Measurements from ENCODE around the gene SLC31A2.
A peak's percentile ranks its signal among the peaks of the same experiment; 100 is the strongest.
"Not testable (repeated sequence)": the region's sequence is repeated elsewhere in the genome, so short reads cannot be mapped to it uniquely, and the experiment has no call there.

The SLC31A2 gene

GRCh38 chr9:113150670-113151611 lies at the start of gene SLC31A2:
SLC31A2 (plus strand) TSS chr9:113151007; CDS start chr9:113151075, 68 bp downstream.
- DNase-seq (ENCODE audit: low read depth, low spot score), result peak; percentile 77

- not testable (repeated sequence) for DNase-seq (ENCODE audit: low read depth, low spot score)
These were observed 45.5 kb upstream of the SLC31A2 start for GRCh38 chr9:113105345-113105744.

DNA sequence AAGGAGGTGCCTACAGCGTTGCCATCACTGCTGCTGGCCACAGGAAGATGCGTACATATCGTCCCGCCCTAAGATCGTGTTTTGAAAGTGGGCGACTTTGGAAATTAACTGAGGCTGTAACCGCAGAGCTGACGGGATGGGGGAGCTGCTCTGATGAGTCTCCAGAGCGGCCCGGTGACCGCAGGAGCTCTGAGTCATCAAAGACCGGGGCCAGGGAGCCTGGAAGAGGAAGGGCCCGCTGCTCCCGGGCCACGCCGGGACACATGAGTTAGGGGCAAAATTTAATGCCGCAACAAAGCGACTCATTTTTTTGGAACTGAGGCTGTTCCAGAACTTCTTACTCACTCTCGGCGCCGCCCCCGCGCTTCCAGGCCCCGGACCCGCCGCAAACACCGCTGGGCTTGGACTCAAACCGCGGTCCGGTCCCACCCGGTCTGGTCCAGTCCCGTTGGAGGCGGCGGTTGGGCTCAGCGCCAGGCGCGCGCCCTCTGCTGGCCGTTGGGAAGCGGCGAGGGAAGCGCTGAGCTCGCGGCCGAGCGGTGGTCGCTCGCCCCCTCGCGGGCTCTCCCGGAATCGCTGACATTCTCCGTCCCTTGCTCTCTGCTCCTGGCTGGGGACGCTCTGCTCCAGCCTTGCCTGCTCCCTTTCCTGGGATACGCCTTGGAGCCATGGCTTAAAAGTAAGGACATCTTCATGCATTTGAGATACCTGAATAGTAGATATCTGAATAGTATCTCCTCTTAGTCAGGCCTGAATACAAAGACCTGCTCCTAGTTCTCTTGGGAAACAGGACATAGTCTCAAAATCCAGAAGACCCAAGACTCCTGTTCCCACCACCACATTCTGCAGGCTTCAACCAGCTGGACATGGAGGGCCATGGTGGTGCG lies 39.5 kb upstream of the SLC31A2 start:
- not testable (repeated sequence) for DNase-seq (ENCODE audit: low read depth, low spot score)

DNA sequence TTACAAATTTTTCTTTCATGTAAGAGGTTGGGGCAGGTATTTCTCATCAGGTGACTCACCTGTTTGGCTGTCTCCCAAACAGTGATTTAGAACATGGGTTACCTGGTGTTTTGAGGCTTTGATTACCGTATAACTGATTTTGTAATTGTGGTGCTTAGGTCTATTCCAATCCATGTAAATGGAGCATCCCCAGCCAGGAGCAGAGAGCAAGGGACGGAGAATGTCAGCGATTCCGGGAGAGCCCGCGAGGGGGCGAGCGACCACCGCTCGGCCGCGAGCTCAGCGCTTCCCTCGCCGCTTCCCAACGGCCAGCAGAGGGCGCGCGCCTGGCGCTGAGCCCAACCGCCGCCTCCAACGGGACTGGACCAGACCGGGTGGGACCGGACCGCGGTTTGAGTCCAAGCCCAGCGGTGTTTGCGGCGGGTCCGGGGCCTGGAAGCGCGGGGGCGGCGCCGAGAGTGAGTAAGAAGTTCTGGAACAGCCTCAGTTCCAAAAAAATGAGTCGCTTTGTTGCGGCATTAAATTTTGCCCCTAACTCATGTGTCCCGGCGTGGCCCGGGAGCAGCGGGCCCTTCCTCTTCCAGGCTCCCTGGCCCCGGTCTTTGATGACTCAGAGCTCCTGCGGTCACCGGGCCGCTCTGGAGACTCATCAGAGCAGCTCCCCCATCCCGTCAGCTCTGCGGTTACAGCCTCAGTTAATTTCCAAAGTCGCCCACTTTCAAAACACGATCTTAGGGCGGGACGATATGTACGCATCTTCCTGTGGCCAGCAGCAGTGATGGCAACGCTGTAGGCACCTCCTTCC lies 37.9 kb upstream of the SLC31A2 start:
- DNase-seq (ENCODE audit: low read depth, low spot score), result not testable (repeated sequence)

- not testable (repeated sequence) for DNase-seq (ENCODE audit: low read depth, low spot score)
These were observed 32.0 kb upstream of the SLC31A2 start for GRCh38 chr9:113118829-113119228.

DNA sequence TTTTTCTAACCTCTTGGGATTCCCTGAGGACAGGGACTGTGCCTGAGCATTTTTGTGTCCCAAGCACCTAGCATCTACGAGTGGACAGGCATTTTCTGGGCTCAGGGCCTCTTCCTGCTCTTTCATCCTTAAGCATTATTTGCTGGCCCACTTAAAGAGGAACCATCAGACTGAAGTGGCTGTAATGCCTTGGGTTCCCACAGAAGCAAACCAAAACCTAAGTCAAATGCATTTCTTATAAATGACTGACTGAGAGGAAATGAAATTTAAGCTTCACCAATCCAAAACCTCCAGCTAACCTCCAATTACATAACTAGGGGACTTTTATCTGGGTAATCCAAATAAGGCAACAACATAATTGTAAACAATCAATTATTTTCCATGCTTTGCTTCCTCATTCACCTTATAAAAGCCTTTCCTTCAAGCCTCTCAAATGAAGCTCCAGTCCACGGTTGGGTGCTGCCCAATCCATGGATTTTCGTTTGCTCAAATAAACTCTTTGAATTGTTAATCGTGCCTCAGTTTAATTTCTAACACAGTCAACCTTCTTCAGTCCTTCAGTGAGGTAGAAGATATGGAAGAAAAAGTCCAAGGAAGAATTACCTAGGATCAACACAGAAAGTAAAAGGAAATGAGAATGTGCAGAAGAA lies 25.3 kb upstream of the SLC31A2 start:
- no peak for DNase-seq (ENCODE audit: low read depth, low spot score)

DNA sequence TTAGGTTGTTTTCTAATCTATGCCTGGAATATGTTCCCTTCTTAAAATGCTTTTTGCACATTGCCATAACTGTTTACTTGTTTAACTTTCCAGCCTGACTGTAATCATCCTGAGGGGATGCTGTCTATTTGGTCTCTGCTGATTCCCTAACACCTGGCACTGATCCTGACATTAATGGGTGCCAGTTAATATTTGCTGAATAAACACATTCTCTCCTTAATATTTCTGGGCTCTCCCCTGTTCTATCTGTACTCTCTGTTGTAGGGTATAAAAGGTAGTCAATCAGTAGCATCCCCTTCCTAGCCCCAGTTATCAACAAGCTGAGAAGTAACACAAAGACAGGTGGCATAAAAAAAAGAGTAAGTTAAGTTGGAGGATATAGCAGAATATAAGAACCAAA lies 21.3 kb upstream of the SLC31A2 start:
- no peak for DNase-seq (ENCODE audit: low read depth, low spot score)

GRCh38 chr9:113129884-113130283 lies 20.9 kb upstream of the SLC31A2 start:
- no peak for DNase-seq (ENCODE audit: low read depth, low spot score)

DNA sequence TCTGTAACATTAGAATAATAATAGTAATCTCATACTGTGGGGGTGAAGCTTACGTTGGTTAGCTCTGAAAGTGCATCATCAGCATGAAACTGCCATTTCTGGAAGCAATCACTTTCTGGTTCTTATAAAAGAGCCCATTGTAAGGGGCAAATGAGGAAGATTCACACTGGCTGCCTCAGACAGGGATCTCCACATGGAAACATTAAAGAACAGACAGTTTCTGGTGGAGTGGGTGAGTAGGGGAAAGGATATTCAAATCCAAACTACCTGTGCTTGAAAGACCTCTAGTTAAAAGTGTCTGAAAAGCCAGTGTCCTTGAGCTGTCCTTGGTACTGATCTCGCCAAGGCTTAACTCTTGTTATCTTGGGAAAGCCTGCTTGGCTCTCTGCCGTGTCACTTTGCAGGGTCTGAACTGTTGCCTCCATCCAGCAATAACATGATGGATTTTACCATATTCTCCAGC lies 19.1 kb upstream of the SLC31A2 start:
- no peak for DNase-seq (ENCODE audit: low read depth, low spot score)

- DNase-seq (ENCODE audit: low read depth, low spot score), result no peak
These were observed 13.3 kb upstream of the SLC31A2 start for GRCh38 chr9:113137196-113138168.

- no peak for DNase-seq (ENCODE audit: low read depth, low spot score)
These were observed 12.0 kb upstream of the SLC31A2 start for GRCh38 chr9:113138760-113139159.

DNA sequence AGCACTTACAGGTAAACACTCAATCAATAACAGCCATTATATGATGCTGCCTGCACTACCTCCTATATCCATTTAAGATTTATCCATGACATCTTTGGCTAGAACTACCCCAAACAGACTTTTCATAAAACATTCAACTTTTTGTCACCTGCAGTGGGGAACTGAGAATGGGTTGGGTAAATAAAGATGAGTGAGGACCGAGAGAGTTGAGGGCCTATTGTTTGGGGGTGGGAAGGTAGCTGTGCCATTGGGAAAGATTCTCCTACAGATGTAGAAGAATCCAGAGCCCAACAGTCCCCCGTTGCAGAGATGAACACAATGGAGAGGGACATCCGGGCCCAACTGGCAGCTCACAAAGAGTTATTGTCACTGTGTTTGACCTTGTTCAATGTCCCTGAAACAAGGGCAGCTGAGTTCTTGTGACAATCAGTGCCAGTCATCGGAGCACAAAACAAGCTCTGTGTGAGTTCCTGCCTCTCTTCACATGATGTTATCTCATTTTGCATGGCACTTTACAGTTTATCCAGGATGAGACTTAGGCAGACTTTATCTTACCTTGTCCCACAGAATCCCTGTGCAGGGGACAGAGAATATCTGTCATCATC lies 11.5 kb upstream of the SLC31A2 start:
- no peak for DNase-seq (ENCODE audit: low read depth, low spot score)

- DNase-seq (ENCODE audit: low read depth, low spot score), result no peak
These were observed 10.9 kb upstream of the SLC31A2 start for GRCh38 chr9:113139953-113140352.

- DNase-seq (ENCODE audit: low read depth, low spot score), result not testable (repeated sequence)
These were observed 9.9 kb upstream of the SLC31A2 start for GRCh38 chr9:113140896-113141295.

DNA sequence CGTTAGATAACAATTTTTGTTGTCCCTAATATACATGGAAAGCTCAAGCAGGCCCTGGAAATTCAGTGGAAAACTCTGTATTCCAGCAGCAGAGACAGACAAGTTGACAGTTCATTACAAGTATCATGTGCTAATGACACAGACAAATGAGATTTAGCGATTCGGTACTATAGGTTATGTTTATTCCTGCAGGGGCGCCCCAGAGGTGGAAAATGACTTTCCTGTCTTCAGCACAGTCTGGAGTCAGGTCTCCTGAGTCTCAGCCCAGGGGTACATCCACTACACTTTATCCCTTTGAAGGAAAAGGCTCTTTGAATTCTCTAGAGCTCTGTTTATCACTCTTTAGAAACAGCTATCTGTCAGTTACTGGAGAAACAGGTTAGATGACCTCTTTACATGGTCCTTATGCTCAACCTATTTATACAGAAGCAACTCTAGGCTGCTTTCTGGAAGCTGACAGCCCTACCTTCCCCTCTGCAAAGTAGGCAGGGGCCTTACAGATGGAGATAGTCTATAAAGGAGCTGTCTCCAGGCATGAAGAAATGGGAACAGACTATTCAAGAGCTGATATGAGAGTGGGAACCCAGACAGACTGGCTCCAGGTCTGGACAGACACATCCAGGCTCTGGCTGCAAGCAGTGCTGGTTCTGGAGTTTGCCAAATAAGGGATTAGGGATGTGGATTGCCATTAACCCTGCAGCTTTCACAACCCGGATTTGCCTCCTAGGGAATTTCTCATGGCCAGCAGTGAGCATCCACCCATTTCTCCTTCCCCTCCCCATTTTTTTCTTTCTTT lies 7.2 kb upstream of the SLC31A2 start:
- DNase-seq (ENCODE audit: low read depth, low spot score), result no peak

- no peak for DNase-seq (ENCODE audit: low read depth, low spot score)
These were observed 2.5 kb upstream of the SLC31A2 start for GRCh38 chr9:113148372-113148705.

GRCh38 chr9:113148781-113149510 lies 1.9 kb upstream of the SLC31A2 start:
- DNase-seq (ENCODE audit: low read depth, low spot score), result no peak

GRCh38 chr9:113149561-113149960 lies 1.2 kb upstream of the SLC31A2 start:
- not testable (repeated sequence) for DNase-seq (ENCODE audit: low read depth, low spot score)

Measured in activated naive CD8-positive, alpha-beta T cell treated with anti-CD3 and anti-CD28 coated beads, Interleukin-2, amount 50 U/mL, for 16 hours (primary cell).